Nephron progenitor cell (in vitro differentiated cells): Measurements from ENCODE around the gene TNC.
A peak's percentile ranks its signal among the peaks of the same experiment; 100 is the strongest.

Experiments
- DNase-seq: peaks from one replicate; pipeline ENCODE4 v3.0.0; 2021
- H3K27ac Mint-ChIP-seq: 2 replicates; pipeline ENCODE4 v1.8.0; 2021; ENCODE audit warnings: mild to moderate bottlenecking, moderate library complexity, mixed read lengths
- H3K27me3 Mint-ChIP-seq: 2 replicates; pipeline ENCODE4 v1.8.0; 2021; ENCODE audit warnings: mild to moderate bottlenecking, low read depth, mixed read lengths; ENCODE audit not compliant: poor library complexity
- H3K36me3 Mint-ChIP-seq: 2 replicates; pipeline ENCODE4 v1.8.0; 2021; ENCODE audit warnings: low read depth, mixed read lengths
- H3K4me1 Mint-ChIP-seq: 2 replicates; pipeline ENCODE4 v1.8.0; 2021; ENCODE audit warnings: mixed read lengths
- H3K4me3 Mint-ChIP-seq: 2 replicates; pipeline ENCODE4 v1.8.0; 2021; ENCODE audit warnings: mild to moderate bottlenecking, moderate library complexity, mixed read lengths
- H3K9me3 Mint-ChIP-seq: 2 replicates; pipeline ENCODE4 v1.8.0; 2021; ENCODE audit warnings: mild to moderate bottlenecking, moderate library complexity, mixed read lengths
- CTCF ChIP-seq: fragments of 200-600 bp; sonication (generic); IDR thresholded peaks from 2 replicates; pipeline ENCODE4 v1.5.0; 2021; ENCODE audit warnings: antibody characterized with exemption

Gene TNC

GRCh38 chr9:115146581-115147021 is 28.6 kb upstream of the TNC start:
- Mint-ChIP-seq H3K27me3 (peaks cover 9% of the 10 kb centered on the region), H3K9me3 (no peaks in the 10 kb centered on the region), H3K4me1 (peaks cover 14% of the 10 kb centered on the region), H3K4me3 (no peak overlapping the region), H3K27ac (peak overlapping the region; percentile 66), H3K36me3 (no peaks in the 10 kb centered on the region)
- no peak for TF ChIP-seq CTCF
- DNase-seq = no peak

- H3K4me3 Mint-ChIP-seq = no peak overlapping the region
- no peak overlapping the region for H3K27ac Mint-ChIP-seq
- no peak for TF ChIP-seq CTCF
- peaks cover 16% of the 10 kb centered on the region for H3K27me3 Mint-ChIP-seq
- peaks cover 14% of the 10 kb centered on the region for H3K4me1 Mint-ChIP-seq
- DNase-seq = no peak
- no peaks in the 10 kb centered on the region for H3K9me3 Mint-ChIP-seq
- no peaks in the 10 kb centered on the region for H3K36me3 Mint-ChIP-seq
Observed at GRCh38 chr9:115144706-115145105, 26.7 kb upstream of the TNC start.

GRCh38 chr9:115143689-115144088 is 25.7 kb upstream of the TNC start:
- TF ChIP-seq CTCF = no peak
- Mint-ChIP-seq H3K27me3 (peaks cover 16% of the 10 kb centered on the region), H3K4me1 (peaks cover 14% of the 10 kb centered on the region), H3K9me3 (no peaks in the 10 kb centered on the region), H3K36me3 (no peaks in the 10 kb centered on the region), H3K27ac (no peak overlapping the region), H3K4me3 (no peak overlapping the region)
- DNase-seq = no peak

- H3K4me1 Mint-ChIP-seq = peaks cover 11% of the 10 kb centered on the region
- no peaks in the 10 kb centered on the region for H3K9me3 Mint-ChIP-seq
- no peak overlapping the region for H3K27ac Mint-ChIP-seq
- H3K36me3 Mint-ChIP-seq = no peaks in the 10 kb centered on the region
- peaks cover 16% of the 10 kb centered on the region for H3K27me3 Mint-ChIP-seq
- no peak for TF ChIP-seq CTCF
- DNase-seq = no peak
- no peak overlapping the region for H3K4me3 Mint-ChIP-seq
Observed at GRCh38 chr9:115142517-115143270, 24.7 kb upstream of the TNC start.

GRCh38 chr9:115142090-115142489 is 24.1 kb upstream of the TNC start:
- DNase-seq = no peak
- Mint-ChIP-seq H3K4me3 (no peak overlapping the region), H3K9me3 (no peaks in the 10 kb centered on the region), H3K4me1 (peaks cover 10% of the 10 kb centered on the region), H3K27ac (no peak overlapping the region), H3K36me3 (no peaks in the 10 kb centered on the region), H3K27me3 (peaks cover 16% of the 10 kb centered on the region)
- no peak for TF ChIP-seq CTCF

- Mint-ChIP-seq H3K27me3 (peaks cover 16% of the 10 kb centered on the region), H3K4me1 (peaks cover 11% of the 10 kb centered on the region), H3K4me3 (no peak overlapping the region), H3K9me3 (no peaks in the 10 kb centered on the region), H3K36me3 (no peaks in the 10 kb centered on the region), H3K27ac (peak overlapping the region; percentile 3)
- no peak for DNase-seq
- TF ChIP-seq CTCF = no peak
Observed at GRCh38 chr9:115141612-115142011, 23.7 kb upstream of the TNC start.
